Bronchial epithelial cell (primary cell): ENCODE measurements around the gene SRGAP3. TPM values are rescaled to one million over a fixed set of nuclear protein-coding genes. Genes with fewer than 3 reads are reported as not detected.
"Not testable (repeated sequence)": the region's sequence is repeated elsewhere in the genome, so short reads cannot be mapped to it uniquely, and the experiment has no call there.

Experiments used
- DNase-seq: peaks from one replicate; pipeline ENCODE4 v3.0.0-alpha.2; 2010; ENCODE audit warnings: low read depth
- FAIRE-seq: peaks from 2 replicates; lab custom pipeline; 2011; peaks lifted over from hg19 to GRCh38; lab: Jason Lieb, UNC
- H3K27me3 ChIP-seq: 2 replicates; pipeline ENCODE4 v1.5.1; 2011; ENCODE audit warnings: low read length; ENCODE audit not compliant: control insufficient read depth, insufficient read depth
- H3K36me3 ChIP-seq: 2 replicates; pipeline ENCODE4 v1.5.1; 2011; ENCODE audit warnings: low read length; ENCODE audit not compliant: control insufficient read depth, insufficient read depth
- H3K4me3 ChIP-seq: 2 replicates; pipeline ENCODE4 v1.5.1; 2011; ENCODE audit warnings: mild to moderate bottlenecking, low read depth, low read length, control low read depth
- total RNA-seq: library from RNA; depleted of rRNA; stranded (reverse); fragments of >200 nt; gene quantifications from 2 replicates; pipeline ENCODE4 v1.2.1, GENCODE V29; 2014
- TF ChIP-seq, protein P1 (sequence below): IDR thresholded peaks from 2 replicates; pipeline ENCODE4 v1.5.1; 2011; ENCODE audit warnings: mild to moderate bottlenecking, moderate library complexity, low read length, control low read depth, inconsistent platforms; ENCODE audit not compliant: insufficient read depth, severe bottlenecking

Gene SRGAP3
- 16.5 and 30.5 TPM in 2 replicates for total RNA-seq

DNA sequence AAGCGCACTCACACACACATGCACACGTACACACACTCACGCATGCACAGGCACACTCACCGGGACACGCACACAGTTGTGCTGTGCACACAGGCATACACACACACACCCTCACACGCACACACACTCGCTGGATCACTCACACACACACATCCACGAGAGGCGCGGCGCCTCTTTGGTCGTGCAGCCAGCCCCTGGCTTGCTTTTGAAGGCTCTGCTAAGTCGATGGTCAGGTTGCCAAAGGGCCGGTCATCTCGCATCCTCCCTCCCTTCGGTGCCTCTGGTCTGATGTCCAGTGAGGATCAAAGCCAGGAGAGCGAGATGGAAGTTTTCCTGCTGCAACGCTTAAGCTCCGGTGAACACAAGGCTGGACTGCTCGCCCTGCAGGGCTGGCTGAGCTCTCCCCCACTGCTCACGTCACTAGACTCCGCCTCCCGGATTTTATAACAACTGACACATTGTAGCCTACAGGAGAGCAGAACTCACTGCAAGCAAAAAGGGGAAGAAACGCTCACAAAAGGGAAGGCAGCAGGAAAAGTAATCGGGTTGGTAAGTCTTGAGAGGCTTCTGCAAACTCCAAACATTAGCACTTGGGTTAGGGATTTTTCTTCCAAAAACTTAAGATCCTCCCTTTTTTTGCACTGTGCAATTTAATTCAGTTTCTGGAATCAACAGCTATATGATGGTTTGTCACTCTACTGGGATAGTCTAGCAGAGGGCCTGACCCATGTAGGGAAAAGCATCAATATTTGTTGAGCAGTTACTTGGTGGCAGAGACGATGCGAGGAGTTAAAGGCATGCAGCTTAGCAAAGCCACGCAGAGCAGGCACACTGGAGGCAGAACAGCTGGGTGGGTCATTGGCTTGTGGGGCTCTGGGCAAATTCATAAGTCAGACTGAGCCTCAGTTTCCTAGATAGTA lies at the start of gene SRGAP3:
Gene SRGAP3 (minus strand): TSS at position 374 of the 920 bp plus-strand sequence. CDS start 695 bp downstream, outside the sequence.
- no peaks in the 10 kb centered on the region for H3K36me3 ChIP-seq
- peak; percentile 93 for DNase-seq
- TF ChIP-seq, protein P1, sequence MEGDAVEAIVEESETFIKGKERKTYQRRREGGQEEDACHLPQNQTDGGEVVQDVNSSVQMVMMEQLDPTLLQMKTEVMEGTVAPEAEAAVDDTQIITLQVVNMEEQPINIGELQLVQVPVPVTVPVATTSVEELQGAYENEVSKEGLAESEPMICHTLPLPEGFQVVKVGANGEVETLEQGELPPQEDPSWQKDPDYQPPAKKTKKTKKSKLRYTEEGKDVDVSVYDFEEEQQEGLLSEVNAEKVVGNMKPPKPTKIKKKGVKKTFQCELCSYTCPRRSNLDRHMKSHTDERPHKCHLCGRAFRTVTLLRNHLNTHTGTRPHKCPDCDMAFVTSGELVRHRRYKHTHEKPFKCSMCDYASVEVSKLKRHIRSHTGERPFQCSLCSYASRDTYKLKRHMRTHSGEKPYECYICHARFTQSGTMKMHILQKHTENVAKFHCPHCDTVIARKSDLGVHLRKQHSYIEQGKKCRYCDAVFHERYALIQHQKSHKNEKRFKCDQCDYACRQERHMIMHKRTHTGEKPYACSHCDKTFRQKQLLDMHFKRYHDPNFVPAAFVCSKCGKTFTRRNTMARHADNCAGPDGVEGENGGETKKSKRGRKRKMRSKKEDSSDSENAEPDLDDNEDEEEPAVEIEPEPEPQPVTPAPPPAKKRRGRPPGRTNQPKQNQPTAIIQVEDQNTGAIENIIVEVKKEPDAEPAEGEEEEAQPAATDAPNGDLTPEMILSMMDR, result peak; percentile 35
- no peaks in the 10 kb centered on the region for H3K27me3 ChIP-seq
- FAIRE-seq, result no peak
- H3K4me3 ChIP-seq, result peak within 1 kb of the TSS; percentile 64

- Histone ChIP-seq H3K4me3 (no peak overlapping the region), H3K36me3 (no peaks in the 10 kb centered on the region), H3K27me3 (no peaks in the 10 kb centered on the region)
- FAIRE-seq, result no peak
- peak; percentile 77 for DNase-seq
- TF ChIP-seq, protein P1, result no peak
These were observed 48.8 kb upstream of the SRGAP3 start for GRCh38 chr3:9298236-9298635.

DNA sequence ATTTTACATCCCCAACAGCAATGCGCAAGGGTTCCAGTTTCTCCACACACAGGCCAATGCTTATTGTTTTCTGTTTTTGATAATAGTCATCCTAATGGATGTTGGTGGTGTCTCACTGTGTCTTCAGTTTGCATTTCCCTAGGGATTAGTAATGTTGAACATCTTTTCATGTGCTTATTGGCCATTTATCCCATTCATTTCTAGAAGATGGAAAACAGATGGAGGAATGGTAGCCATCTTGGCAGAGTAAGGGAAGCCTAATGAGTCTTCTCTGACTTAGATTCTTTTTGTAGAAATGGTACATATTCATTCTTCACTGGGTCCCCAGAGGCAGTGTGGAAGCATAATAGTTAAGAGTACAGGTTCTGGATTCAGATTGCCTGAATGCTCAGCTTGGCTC lies 46.8 kb upstream of the SRGAP3 start:
- Histone ChIP-seq H3K27me3 (no peaks in the 10 kb centered on the region), H3K36me3 (no peaks in the 10 kb centered on the region), H3K4me3 (no peak overlapping the region)
- TF ChIP-seq, protein P1, result no peak
- FAIRE-seq (no peak), DNase-seq (no peak)

DNA sequence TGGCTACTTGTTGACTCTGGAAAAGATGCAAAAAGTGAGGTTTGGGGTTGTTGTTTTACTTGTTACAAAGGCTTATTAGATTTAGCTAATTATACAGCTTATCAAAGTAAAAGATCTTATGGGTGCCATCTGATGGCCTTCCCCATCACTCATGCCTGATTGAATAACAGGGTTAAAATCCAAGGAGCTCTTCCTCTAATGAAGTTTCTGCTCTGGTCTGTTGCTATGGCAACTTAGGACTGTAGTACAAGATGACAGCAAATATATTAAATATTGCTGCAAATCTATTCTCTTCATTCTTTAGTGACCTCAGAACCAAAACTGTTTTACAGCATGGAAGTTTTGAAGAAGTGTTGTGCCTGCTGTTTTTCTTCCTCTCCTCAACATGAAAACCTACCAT lies 45.6 kb upstream of the SRGAP3 start:
- TF ChIP-seq, protein P1, result no peak

DNA sequence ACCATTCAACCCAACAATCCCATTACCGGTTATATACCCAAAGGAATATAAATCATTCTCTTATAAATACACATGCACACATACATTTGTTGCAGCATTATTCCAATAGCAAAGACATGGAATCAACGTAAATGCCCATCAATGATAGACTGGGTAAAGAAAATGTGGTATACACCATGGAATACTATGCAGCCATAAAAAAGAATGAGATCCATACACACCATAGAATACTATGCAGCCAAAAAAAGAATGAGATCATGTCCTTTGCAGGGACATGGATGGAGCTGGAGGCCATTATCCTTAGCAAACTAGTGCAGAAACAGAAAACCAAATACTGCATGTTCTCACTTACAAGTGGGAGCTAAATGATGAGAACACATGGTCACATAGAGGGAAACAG lies 44.5 kb upstream of the SRGAP3 start:
- not testable (repeated sequence) for H3K36me3 ChIP-seq, H3K4me3 ChIP-seq, H3K27me3 ChIP-seq, DNase-seq, FAIRE-seq

More for the DNA sequence above, 45.6 kb upstream of the SRGAP3 start:
- no peaks in the 10 kb centered on the region for H3K36me3 ChIP-seq
- no peak for DNase-seq
- no peaks in the 10 kb centered on the region for H3K27me3 ChIP-seq
- no peak overlapping the region for H3K4me3 ChIP-seq
- FAIRE-seq, result no peak

DNA sequence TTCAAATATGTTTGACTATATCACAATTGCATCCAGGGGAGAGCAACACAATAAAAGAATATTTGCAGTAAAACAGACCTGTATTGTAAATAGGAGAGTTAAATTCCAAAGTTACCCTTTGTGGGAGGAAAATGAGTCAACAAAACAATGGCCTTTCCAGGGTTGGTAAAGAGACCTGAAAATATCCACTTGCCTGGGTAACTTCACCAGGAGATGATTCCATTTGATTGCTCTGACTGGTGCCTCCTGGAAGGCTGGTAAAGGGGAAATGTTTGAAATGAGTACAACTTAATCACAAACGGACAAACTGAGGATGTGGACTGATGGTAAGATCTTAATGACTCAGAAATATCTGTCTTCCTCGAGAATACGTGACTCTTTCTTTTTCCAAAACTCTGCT lies 43.6 kb upstream of the SRGAP3 start:
- DNase-seq, result no peak
- TF ChIP-seq, protein P1, result no peak
- Histone ChIP-seq H3K36me3 (no peaks in the 10 kb centered on the region), H3K4me3 (no peak overlapping the region), H3K27me3 (no peaks in the 10 kb centered on the region)
- FAIRE-seq, result no peak
